Amniotic epithelial cell (primary cell): ENCODE data around the gene ATAD2B.

ENCODE experiments used
- DNase-seq: peaks from one replicate; pipeline ENCODE4 v3.0.0-alpha.2; 2010; ENCODE audit warnings: low read depth

The ATAD2B gene

DNA sequence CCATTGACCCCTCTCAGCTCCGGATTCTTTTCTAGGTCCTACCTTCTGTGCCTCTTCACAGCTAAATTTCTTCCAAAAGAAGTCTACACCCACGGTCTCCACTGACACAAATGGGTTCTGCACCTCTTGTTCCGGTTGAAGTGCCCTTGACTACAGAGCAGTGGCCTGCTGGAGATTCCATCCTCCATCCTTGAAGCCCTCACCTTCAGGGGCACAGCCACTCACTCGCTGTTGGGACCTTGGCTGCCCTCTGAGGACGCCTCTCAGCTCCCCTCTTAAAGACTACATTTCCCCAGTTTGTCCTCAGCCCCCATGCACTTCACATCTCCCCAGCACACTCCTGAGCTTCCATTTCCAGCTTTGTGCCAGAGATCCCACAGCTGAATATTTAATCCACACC is 226.3 kb downstream of the ATAD2B start:
- DNase-seq = no peak

DNA sequence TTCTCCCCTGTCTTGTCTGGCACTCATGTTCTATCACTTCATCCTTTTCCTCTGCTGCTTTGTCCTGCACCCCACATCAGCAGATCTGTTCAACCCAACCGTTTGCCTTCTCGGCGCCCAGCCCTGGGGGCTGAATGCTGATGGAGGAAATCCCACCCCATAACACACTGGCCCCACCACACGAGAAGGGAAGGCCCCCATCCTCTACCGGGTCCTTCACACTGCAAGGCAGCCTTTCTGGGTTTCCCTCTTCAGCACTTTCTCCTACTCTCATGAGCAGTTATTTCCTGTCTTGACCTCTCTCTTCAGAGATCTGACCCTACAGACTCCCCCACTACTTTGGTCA is 227.4 kb downstream of the ATAD2B start:
- no peak for DNase-seq

DNA sequence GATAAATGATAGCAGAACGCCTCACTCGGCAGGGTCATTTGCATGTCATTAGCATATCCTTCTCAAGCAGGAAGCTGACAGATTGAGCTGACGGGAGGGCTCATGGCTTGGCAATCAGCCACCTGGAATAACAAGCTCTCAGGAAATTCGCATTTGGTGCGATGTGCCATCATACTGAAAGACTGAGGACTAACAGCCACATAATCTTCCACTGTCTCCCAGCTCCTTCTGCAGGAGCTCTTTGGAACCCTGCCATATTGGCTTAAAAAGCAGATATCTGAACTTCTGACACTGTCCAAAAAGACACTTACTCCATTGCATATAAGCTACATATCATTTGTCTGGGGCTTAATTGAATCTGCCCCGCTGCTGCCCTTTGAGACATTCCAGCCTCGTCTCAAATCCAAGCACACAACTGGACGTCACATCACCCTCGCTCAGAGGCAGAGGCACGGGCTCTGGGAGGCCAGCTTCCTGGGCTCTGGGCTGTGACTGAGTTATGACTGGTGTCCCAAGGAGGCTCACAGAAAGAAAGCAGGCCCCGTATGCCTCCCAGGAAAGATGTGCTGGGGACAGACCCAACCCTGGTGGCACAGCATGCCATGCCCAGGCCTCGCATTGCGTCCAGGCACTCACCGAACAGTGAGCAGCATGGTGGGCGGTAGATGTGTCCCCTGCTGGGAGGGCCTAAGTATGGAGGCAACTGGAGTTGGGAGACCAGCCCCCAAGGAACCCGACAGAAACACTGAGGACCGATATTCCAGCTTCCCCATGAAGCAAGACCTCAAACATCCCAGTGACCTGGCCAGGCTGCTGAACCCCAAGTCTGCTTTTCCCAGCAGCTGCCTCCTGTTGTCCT is 228.0 kb downstream of the ATAD2B start:
- DNase-seq = no peak
